Panc1 (cell line): ENCODE data around the gene CHKB.

Experiments used
- CTCF ChIP-seq: fragments of 450-650 bp; IDR thresholded peaks from 2 replicates; pipeline ENCODE4 v1.5.1; 2017; ENCODE audit warnings: mild to moderate bottlenecking
- REST ChIP-seq, 2 experiments: IDR thresholded peaks; 2 replicates each; pipeline ENCODE4 v1.6.1; 2011 to 2012; ENCODE audit warnings: low read depth in 2 of 2, control low read depth in 1 of 2, low read length in 1 of 2, mild to moderate bottlenecking in 1 of 2, moderate library complexity in 1 of 2; ENCODE audit not compliant: insufficient read depth in 1 of 2
- TCF7L2 ChIP-seq: IDR thresholded peaks from 2 replicates; pipeline ENCODE4 v1.6.1; 2011; ENCODE audit warnings: mild to moderate bottlenecking, low read depth, low read length, inconsistent platforms

- TF ChIP-seq CTCF (no peak), REST (IDR thresholded peaks at IDR 0.05; ENCODE audit: insufficient read depth in 1 of 2, low read depth in 2 of 2, low read length in 1 of 2) (no peak), TCF7L2 (no peak)
Measured at GRCh38 chr22:50597097-50597496, 14.4 kb upstream of the CHKB start.
